CD4-positive, alpha-beta T cell treated with Interleukin-6 at 100 ng/mL for 8 hours (primary cell): ENCODE results near the gene TMEM217.
"Not testable (repeated sequence)": the region's sequence is repeated elsewhere in the genome, so short reads cannot be mapped to it uniquely, and the experiment has no call there.

ENCODE experiments used
- DNase-seq: peaks from one replicate; pipeline ENCODE4 v3.0.0-alpha.2; 2020; ENCODE audit warnings: mixed read lengths, low spot score

TMEM217 gene

DNA sequence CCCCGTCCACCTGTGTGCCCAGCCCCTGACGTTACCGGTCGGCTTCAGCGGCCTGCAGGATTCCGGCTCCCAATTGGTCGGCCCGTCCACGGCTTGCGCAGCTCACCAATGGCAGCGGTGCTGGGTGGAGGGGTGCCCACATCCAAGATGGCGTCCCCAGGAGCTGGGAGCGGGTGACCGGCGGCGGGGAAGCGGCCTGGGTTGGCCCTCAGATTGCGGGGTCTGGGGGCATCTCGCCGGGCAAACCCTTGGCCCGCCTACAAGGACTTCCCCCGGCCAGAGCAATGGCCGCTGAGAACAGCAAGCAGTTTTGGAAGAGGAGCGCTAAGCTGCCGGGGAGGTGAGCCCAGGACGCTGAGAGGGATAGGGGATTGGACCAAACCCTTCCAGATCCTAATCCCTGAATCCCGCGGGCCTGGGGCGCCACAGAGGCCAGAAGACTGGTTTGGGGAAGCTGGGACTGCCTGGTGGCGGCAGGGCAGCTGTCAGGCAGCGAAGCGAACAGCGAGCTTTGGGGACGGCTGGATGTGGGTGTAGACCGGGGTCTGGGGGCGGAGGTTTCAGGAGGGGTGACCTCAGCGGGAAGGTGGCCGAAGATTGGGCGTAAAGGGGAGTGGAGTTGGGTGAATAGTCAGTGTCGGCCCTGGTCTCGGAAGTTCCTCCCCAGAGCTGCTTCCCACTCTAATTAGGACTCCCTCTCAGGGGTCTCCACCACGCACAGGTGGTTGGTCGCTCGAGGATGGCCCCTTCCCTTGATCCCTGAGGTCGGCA, at the start of gene TMEM217, which contains the start of gene TBC1D22B:
Gene TMEM217, minus strand, starts transcription at position 511 of the 771 bp plus-strand sequence. CDS start 39,114 bp downstream, outside the sequence.
Gene TBC1D22B, plus strand, starts transcription at position 139 of the 771 bp plus-strand sequence. Its CDS starts 146 bp downstream, at position 285.
- DNase-seq = peak; percentile 95

- not testable (repeated sequence) for DNase-seq
Observed at GRCh38 chr6:37307484-37307883, 49.5 kb upstream of the TMEM217 start.

GRCh38 chr6:37306624-37307222, 48.8 kb upstream of the TMEM217 start:
- DNase-seq = no peak

- no peak for DNase-seq
Observed at GRCh38 chr6:37305841-37306425, 48.0 kb upstream of the TMEM217 start.

DNA sequence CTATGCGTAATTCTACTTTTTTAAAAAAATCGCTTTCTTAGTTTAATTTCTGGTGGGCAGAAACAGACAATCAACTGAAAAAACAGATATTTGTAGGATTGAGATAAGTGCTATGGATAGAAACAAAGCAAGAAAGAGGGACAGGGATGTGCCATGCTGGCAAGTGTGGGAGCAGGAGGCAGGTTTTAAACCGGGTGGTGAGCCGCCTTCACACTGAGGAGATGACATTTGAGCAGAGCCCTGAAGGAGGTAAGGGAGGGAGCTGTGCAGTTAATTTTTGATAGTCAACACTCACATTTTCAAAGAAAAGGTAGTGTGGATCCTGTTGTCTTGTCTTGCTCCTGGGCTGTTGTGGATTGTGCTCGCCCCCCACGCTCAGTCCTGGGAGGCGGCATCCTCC, 46.8 kb upstream of the TMEM217 start:
- no peak for DNase-seq

DNA sequence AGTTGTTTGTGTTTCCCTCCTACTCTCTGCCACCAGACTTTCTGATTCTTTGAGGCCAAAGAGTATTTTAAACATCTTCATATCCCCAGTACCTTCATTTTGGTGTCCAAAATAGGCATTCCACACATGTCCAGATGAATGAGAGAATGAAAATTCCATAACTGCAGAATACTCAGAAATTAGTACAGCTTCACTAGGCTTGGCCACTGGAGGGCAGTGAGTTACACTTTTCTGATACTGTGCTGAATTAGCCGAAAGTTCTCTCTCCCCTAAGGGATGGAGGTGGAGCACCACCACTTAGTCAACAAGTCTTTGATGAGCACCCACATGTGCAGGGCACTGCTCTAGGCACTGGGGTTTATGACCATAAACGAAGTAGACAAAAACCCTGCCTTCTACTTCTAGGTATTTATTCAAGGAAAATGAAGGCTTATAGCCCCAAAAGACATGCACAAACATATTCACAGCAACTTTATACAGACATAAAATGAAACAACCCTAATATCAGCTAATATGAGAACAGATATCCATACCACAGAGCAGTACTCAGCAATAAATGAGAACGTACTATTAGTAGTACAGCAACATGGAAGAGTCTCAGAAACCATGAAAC, 46.1 kb upstream of the TMEM217 start:
- no peak for DNase-seq

DNA sequence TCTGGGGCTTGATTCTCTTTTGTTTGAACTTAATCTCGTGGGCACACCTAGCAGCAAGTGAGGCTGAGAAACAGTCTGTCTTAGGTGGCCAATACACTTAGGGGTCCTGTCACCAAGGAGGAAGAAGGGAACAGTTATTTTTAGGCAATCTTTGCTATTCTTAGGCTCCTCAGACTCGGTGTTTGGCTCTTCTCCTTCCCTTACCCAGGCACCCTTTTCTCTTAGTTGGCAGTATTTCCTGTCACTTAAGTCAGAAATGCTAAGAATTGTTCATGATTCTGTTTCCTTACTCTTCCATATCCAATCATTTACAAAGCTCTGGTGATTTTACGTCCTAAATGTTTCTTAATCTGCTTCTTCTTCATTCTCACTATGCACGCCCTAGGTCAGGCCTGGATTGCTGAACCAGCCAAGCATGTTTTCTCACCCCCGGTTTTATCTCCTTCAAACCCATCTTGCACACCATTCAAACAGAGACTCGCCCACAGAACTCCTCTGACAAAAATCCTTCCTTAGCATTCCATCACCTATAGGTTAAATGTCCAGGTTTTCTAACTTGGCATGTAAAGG, 45.2 kb upstream of the TMEM217 start:
- no peak for DNase-seq

DNA sequence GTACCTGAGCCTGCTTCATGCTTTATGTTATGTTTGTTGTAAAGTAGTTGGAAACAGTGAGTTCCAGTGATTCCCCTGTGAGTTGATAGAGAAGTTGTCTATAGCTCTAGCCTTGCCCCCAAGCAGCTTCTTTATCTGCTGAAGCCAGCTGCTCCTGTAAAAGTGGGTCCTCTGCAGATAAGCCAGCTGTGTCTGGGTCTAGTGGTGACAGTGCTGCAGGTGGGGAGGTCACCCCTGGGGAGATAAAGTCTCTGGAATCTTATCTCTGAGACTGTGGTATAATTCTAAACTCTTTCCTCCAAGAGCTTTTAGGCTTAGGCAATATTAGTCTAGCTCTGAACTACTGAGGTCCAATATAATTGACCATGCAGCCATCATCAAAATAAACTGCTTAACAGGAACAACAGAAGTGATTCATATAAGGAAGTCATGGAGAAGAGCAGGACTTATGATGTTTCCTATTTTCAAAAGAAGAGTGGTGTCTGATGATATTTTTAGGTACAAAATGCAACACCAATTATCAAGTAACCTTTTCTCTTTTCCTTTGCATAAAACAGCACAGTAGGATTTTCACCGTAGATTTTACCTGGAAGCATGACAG, 44.2 kb upstream of the TMEM217 start:
- no peak for DNase-seq

DNA sequence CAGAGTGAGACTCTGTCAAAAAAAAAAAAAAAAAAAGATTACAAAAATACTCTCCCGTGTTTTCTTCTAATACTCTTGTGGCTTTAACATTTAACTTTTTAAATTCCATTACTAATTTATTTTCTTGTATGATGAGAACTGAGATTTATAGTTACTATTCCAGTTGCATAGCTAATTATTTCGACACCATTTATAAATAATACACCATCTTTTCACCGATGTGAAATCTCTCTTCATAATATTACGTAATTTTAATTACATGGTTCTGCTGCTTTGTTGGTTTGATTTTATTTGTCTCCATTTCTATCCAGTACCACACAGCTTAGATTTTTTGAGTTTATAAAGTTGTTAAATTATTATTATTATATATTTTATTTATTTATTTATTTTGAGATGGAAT, 42.0 kb upstream of the TMEM217 start:
- no peak for DNase-seq

GRCh38 chr6:37298958-37299357, 41.0 kb upstream of the TMEM217 start:
- no peak for DNase-seq

- not testable (repeated sequence) for DNase-seq
Observed at GRCh38 chr6:37297637-37298036, 39.7 kb upstream of the TMEM217 start.

DNA sequence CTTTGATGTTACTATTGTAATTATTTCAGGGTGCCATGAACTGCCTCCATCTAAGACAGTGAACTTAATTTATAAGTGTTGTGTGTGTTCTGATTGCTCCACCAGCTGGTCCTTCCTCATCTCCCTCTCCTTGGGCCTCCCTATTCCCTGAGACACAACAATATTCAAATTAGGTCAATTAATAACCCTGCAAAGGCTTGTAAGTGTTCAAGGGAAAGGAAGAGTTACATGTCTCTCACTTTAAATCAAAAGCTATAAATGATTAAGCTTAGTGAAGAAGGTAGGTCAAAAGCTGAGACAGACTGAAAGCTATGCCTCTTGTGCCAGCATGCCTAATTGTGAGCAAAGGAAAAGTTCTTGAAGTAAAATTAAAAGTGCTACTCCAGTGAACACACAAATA, 35.5 kb upstream of the TMEM217 start:
- DNase-seq = no peak

DNA sequence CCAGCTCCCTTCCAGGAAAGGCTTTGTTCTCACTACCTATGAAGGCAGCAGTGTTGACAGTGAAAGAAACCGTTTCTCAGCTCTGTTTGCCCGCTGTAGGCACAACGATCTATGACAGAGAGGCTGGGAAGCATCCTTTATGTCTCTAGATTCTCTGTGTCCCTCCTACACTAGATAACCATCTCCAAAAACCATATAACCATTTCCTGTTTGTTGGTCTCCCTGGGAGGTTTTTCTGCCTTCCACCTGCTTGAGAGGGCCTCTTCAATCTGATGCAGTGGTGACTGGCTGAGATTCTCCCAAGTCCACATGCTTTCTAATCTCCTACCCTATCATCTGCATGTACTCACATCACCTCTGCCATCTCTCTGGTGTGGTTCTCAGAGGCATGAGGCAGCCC, 32.0 kb upstream of the TMEM217 start:
- DNase-seq = peak; percentile 31

DNA sequence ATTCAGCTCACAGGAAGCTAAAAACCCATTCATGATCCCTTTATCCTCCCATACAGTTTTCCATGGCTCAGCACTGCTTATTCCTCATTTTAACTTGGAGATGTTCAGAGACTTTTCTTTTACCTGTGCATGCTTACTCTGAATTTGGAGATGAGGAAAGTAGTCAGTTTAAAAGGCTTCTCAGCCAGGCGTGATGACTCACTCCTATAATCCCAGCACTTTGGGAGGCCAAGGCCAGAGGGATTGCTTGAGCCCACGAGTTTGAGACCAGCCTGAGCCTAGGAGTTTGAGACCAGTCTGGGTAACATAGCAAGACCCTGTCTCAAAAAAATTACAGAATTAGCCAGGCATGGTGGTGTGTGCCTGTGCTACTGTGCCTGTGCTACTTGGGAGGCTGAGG, 30.3 kb upstream of the TMEM217 start:
- DNase-seq = no peak

GRCh38 chr6:37287519-37288157, 29.7 kb upstream of the TMEM217 start:
- no peak for DNase-seq

DNA sequence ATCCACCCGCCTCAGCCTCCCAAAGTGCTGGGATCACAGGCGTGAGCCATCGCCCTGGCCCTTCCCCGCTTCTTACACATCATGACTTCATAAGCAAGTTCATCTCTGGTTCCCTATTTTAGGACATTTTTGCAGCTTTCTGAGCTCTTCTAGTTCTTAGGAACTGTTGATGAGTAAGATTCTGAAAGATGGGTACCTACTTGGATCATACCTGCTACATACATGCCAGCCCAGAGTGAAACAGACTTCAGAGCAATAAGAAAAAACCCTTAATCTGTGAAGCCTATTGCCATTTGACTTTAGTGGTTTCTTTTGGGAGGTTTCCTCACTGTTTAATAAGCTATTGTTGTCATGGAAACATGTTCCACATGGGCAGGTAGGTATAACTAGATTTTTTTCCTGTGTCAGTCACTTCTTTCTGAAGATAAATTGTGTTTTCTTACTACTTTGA, 27.9 kb upstream of the TMEM217 start:
- no peak for DNase-seq

DNA sequence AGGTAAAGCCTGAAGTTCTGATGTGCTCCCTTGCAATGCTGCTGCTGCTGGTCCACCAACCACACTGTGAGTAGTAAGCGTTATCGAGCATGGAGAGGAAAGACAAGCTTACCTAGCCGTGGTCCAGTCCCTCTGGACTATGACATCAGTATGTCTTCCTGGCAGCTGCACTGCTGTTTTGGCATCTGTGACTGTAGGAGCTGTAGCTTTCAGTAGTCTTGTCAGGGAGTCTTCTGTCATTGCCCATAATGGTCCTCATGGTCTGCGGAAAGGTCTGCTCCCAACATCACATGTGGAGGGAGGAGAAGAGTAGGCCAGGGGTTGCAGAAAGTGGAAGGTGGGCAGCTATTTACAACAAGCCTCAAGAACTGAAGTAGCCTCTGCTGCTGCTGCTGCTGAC, 26.8 kb upstream of the TMEM217 start:
- DNase-seq = no peak

DNA sequence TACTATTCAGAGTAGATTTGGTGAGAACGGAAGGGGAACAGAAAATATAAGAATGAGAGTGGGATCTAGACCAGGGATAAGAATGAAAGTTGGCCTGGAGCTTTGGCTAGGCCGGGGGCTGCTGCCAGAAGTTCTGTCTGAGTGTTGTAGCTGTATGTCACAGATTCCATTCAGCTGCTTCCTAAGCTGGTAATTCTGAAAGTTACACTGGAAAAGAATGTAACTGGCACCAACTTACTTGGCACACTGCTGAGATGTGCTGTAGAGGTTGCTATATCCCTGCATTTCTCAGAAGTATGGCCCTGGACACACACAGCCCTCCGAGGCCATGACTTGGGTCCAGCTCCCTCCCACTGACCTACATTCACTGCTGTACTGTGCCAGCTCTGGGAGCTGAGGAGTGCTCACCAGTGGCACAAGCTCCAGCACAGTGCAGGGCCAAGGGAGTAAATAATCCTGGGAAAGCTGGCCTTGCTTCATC, 25.8 kb upstream of the TMEM217 start:
- no peak for DNase-seq

DNA sequence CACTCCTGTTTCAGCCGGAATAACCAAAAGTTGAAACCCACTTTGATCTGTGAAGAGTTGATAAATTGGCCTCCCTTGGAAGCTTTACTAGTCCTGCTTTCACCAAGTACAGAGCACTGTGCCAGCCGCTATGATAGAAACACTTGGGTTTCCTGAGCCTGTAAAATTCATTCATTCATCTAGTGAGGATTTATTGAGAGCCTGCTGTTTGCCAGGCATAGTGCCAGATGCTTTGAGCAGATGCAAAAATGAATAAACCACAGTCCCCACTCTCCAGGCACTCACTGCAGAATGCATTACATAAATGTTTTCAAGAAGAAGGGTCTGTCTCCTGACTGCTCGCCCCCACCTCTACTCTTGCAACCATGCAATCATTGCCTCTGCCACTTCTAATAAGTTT, 25.3 kb upstream of the TMEM217 start:
- DNase-seq = no peak

DNA sequence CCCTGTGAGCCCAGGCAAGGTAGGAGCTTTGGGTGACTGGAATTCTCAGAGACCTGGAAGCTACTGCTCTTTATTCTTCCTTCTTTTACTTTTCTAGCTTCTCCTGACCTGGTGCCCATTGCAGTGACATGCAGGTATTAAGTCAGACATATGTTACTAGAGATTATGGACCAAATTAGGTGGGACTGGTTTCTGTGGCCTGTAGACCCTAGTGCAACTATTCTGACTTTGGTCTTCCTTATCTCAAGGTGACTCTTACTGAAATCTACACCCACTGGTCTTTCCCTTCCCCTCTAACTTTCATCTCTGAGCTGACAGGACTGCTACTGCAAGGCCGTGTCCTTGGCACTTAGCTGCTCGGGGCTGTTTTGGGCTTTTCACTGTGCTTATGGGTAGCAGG, 24.4 kb upstream of the TMEM217 start:
- no peak for DNase-seq

GRCh38 chr6:37280162-37280887, 22.4 kb upstream of the TMEM217 start:
- no peak for DNase-seq
